ENCODE measurements around the gene ZNF532.

- TF ChIP-seq RFX5 (IDR thresholded peaks at IDR 0.05; ENCODE audit: low read depth, low read length), result no peak
- no peak for TF ChIP-seq ZBTB7A (IDR thresholded peaks at IDR 0.05; ENCODE audit: borderline replicate concordance, control insufficient read depth, low read depth, low read length)
- no peak for TF ChIP-seq CCAR2 (IDR thresholded peaks at IDR 0.05; ENCODE audit: low read depth, low read length)
- no peak for TF ChIP-seq MAX (CRISPR knock-in tag; IDR thresholded peaks at IDR 0.05)
- TF ChIP-seq ZNF57 (CRISPR knock-in tag; IDR thresholded peaks at IDR 0.05), result no peak
- TF ChIP-seq TFE3 (CRISPR knock-in tag; IDR thresholded peaks at IDR 0.05), result no peak
- TF ChIP-seq NEUROD1 (IDR thresholded peaks at IDR 0.05; ENCODE audit: borderline replicate concordance, low read depth, low read length, partially characterized antibody), result no peak
- no peak for TF ChIP-seq CTCF (IDR thresholded peaks at IDR 0.05 in 2 of 3, conservative IDR thresholded peaks at IDR 0.05 in 1 of 3; ENCODE audit: insufficient read depth in 2 of 3, low read depth in 1 of 3, low read length in 3 of 3)
- no peak for TF ChIP-seq ZBTB33 (CRISPR knock-in tag; IDR thresholded peaks at IDR 0.05)
- no peak for TF ChIP-seq RBBP5 (IDR thresholded peaks at IDR 0.05; ENCODE audit: borderline replicate concordance, insufficient read depth, low read length, poor library complexity, severe bottlenecking)
- no peak for TF ChIP-seq HOMEZ (CRISPR knock-in tag; IDR thresholded peaks at IDR 0.05)
- no peak for TF ChIP-seq XRCC4 (IDR thresholded peaks at IDR 0.05; ENCODE audit: extremely low read depth, insufficient read depth, insufficient read length)
Observed at GRCh38 chr18:58989184-58989759, 124.6 kb downstream of the ZNF532 start.
